HG03025 (cell line): ENCODE results near the gene CASZ1.

Experiments used
- ATAC-seq: cut with Tn5 transposase; IDR thresholded peaks from one replicate; pipeline ENCODE4 v1.9.1; 2021; ENCODE audit warnings: mild to moderate bottlenecking, moderate library complexity; ENCODE audit not compliant: unreplicated experiment, low FRiP score

The CASZ1 gene, protein sequence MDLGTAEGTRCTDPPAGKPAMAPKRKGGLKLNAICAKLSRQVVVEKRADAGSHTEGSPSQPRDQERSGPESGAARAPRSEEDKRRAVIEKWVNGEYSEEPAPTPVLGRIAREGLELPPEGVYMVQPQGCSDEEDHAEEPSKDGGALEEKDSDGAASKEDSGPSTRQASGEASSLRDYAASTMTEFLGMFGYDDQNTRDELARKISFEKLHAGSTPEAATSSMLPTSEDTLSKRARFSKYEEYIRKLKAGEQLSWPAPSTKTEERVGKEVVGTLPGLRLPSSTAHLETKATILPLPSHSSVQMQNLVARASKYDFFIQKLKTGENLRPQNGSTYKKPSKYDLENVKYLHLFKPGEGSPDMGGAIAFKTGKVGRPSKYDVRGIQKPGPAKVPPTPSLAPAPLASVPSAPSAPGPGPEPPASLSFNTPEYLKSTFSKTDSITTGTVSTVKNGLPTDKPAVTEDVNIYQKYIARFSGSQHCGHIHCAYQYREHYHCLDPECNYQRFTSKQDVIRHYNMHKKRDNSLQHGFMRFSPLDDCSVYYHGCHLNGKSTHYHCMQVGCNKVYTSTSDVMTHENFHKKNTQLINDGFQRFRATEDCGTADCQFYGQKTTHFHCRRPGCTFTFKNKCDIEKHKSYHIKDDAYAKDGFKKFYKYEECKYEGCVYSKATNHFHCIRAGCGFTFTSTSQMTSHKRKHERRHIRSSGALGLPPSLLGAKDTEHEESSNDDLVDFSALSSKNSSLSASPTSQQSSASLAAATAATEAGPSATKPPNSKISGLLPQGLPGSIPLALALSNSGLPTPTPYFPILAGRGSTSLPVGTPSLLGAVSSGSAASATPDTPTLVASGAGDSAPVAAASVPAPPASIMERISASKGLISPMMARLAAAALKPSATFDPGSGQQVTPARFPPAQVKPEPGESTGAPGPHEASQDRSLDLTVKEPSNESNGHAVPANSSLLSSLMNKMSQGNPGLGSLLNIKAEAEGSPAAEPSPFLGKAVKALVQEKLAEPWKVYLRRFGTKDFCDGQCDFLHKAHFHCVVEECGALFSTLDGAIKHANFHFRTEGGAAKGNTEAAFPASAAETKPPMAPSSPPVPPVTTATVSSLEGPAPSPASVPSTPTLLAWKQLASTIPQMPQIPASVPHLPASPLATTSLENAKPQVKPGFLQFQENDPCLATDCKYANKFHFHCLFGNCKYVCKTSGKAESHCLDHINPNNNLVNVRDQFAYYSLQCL (N-terminal part only)

DNA sequence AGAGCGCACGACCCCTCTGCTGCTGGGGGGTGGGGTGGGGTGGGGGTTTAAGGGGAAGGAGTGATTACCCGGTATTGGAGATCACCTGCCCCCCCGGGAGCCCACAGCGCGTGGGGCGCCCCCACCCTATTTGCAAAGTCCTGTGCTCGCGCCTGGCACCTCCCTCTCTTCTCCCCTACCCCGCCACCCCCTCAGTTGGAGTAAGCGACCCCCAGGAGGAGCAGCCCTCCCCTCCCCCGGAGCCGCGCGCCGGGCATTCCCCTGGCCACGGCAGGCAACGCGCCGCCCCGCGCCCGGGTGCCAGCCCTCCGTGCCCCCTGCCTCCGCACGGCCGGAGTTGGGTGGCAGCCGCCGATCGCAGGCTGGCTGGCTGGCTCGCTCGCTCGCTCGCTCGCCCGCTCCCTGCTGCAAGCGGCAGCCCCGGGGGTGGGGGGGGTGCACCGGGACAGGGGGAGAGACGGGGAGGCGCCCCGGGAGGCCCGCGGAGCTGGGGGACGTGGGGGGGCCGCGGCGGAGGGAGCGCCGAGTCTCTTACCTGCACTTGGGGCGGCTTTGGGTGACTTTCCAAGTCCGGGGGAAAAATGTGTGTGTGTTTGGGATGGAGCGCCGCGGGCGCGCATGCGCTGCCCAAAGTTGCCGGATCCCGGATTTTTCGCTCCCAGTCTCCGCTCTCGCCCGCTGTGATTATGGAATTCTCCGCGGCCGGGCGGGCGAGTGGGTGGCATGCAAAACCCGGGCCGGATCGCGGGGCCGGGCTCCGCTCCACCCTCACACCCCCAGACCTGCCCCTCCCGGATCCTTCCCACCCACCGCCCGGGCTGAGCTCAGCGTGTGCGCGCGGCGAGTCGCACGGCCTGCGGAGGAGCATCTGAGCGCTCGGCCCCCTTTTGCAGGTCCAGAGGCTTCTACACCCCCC, at the start of gene CASZ1:
CASZ1 (minus strand) TSS at position 618 of the 916 bp plus-strand sequence. CDS start 102,757 bp downstream, outside the sequence.
- ATAC-seq: no peak

DNA sequence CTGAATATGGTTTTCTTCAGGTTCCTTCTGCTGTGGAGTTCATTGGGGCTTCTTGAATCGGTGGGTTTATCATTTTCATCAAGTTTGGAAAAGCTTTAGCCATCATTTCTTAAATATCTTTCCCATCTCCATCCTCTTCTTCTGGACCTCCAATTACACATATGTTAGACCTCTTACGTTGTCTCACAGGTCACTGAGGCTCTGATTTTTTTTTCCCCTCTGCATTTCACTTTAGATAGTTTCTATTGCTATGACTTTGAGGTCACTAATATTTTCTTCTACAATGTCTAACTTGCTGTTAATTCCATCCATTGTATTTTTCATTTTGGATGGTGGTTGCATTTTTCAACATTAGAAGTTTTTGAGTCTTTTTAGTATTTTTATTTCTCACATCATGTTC, 47.3 kb upstream of the CASZ1 start:
- no peak for ATAC-seq

DNA sequence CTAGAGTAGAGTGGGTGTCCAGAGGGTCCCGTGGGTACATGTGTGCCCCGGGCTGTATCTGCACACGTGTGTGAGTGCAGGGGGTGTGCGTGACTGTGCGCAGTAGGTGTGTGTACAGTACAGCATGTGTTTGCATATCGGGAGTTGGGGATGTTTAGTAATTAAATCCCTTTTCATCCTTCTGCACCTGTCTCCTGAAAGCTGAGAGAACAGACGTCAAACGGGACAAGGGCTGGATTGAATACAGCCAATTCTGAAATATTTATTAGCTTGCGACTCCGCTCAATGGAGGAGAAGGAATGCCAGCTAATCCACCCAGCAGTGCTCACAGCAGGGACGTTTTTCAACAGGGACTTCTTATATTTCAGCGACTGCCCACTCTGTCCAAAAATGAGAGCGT, 44.7 kb upstream of the CASZ1 start:
- no peak for ATAC-seq

DNA sequence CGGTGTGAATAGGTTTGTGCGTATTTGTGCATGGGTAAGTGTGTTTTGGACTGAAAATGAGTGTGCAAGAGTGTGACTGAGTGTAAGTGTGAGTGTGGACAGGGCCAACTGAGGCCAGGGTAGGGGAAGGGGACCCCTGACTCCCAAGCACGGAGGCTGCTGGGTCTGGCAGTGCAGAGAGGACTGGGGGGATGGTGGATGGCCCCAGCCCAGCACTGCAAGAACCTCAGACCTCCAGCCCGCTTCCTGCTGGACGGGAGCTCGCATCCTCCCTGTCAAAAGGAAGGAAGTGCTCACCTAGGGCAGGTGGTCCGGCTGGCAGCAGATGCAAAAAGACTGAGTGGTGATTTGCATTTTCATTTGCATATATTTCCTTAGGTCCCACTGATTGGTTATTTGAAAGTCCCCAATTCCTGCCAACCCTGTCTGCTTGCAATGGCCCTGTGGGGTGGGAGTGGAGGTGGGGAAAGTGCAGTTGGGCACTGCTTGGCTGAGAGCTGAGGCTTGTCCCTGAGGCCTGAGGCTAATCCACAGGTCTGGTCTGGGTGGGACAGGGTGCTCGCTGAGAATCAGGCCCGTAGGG, 42.8 kb upstream of the CASZ1 start:
- ATAC-seq: no peak

DNA sequence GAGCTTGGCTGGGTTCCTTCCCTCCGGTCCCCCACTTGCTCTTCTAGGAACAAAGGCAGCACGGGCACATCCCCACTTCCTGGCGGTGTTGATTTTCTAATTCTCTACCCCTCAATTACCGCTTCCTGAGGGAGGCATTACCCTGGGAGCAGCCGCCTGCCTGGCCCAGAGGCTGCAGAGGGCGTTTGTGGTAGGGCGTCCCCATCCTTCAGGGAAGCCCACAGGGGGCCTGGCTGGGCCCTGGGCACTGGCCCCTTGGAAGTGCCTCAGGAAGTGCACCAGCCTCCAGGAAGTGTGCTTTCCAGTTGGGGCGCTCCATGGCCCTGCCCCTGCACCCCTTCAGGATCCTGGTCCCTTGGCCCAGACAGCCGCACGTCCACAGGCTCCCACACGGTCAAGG, 42.1 kb upstream of the CASZ1 start:
- no peak for ATAC-seq

DNA sequence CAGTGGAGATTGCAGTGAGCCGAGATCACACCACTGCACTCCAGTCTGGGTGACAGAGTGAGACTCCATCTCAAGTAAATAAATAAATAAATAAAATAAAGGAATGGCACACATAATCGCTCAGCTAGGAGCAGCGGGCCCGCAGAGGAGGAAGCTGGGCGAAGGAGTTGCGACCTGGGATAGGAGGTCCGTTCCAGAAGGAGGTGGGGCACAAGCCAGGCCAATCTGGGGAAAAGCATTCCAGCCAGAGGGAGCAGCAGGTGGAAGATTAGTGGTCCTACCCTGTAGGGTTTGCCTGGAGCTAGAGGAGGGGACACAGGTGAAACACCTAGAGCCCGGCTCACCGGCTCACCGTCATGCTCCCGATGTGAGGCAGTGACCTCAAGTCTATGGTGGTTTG, 40.3 kb upstream of the CASZ1 start:
- ATAC-seq: no peak

DNA sequence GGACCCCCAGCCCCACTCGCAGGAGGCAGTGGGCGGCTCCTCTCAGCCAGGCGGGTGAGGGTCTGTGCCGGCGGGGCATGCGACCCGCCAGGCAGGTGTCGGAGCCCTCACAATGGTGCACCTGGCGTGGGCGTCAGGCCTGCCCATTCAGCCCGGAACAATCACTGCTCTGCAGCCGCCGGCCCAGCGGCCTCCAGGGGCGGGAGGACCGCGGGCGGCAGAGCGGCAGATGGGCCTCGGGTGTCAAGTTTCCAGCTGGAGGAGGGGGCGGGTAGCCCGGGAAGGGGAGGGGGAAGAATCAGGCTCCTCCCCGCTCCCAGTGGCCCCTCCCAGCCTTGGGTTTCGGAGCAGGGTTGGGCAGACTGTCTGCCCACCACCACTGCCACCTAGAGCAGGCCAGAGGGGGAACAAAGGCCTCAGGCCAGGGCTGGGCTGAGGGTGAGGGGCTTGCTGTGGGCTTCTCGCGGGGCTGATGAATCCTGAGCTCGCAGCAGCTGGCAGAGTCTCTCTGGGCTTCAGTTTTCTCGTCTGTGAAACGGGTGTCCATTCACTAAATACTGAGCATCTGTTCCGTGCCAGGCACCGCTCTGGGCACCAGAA, 39.5 kb upstream of the CASZ1 start:
- ATAC-seq: no peak

DNA sequence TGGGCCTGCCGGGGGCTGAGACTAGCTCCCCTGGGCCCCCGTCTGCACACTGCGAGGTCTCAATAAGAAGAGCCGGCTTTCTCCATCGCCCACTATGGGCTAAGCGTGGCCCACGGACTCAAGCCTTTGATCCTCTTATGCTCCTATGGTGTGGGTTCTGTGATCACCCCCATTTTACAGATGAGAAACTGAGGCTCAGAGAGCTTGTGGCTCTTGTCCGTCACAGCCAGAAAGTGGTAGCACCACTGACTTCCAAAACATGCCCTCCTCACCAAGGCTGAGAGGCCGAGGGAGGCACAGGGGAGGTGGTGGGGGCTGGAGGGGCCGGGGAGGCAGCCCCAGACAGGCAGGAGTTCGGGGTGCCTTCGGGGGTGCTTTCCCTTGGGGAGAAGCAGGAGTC, 39.0 kb upstream of the CASZ1 start:
- ATAC-seq: no peak

DNA sequence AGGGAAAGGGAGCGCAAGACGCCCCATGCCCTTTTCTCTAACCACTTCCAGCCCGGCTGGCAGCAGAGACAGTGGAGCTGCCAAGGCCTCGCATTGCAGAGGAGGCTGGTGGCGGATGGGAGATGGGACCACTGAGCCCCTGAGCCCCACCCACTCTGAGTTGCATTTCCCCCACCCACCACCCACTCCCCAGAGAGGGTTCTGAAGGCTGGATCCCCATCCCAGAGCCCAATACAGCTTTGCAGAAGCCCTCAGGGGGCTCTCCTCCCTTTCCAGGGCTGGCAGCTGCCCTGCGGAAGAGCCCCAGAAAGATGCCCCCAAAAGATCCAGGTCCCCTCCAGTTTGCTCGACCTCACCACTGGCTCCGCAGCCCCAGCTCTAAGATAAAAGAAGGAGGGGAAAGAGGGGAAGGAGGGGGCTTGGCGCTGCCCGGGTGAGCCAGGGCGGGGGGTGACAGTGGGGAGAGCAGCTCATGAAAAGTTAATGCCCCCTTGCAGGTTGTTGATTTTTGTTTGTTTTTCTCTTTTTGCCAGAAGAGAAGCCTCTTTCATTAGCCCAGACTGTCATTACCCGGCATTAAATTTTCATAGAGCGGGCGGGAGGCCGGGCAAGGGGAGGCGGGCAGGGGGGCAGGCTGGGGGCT, 38.4 kb upstream of the CASZ1 start:
- no peak for ATAC-seq

DNA sequence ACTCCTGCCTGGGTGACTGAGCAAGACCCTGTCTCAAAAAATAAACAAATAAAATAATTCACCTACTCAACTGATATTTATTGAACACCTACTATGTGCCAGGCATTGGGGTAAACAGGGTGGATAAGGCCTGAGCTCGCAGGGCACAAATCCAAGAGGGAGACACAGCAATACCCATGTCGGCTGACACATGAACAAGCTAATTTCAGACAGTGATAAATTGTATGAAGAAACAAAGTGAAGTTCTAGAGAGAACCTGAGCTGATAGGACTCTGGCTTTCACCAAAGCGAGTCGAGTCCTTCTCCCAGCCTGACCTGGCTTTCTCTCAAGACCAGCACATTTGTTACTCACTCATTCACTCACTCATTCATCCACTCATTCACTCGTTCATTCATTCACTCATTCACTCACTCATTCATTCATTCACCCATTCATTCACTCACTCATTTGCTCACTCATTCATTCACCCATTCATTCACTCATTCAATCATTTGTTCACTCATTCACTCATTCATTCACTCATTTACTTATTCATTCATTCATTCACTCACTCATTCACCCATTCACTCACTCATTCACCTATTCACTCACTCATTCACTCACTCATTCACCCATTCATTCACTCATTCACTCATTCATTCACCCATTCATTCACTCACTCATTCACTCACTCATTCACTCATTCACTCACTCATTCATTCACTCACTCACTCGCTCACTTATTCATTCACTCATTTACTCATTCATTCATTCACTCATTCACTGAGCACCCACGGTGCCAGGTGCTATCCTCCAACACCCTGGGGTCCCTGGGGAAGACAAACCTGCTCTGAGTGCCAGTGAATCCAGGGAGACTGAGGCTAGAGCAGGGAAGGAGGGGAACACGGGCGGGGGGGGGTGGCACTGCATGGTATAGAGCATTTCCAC, 37.4 kb upstream of the CASZ1 start:
- no peak for ATAC-seq

DNA sequence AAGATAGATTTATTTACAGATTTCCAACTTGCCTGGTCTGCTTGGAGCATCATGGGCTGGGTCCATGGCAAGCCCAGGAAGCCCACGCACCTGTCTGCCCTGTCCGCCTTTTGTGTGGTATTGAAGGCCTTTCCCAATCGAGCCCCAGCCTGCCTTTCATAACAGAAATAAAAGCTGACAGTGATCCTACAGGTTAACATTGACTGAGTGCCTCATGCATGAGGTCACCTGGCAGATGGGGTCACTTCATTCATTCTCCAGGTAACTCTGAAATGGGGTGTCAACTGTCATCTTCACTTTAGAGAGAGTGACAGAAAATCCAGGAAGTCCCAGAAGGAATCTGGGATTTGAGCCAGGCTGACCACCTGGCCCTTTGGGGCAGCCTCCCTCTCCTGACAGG, 36.3 kb upstream of the CASZ1 start:
- ATAC-seq: no peak

DNA sequence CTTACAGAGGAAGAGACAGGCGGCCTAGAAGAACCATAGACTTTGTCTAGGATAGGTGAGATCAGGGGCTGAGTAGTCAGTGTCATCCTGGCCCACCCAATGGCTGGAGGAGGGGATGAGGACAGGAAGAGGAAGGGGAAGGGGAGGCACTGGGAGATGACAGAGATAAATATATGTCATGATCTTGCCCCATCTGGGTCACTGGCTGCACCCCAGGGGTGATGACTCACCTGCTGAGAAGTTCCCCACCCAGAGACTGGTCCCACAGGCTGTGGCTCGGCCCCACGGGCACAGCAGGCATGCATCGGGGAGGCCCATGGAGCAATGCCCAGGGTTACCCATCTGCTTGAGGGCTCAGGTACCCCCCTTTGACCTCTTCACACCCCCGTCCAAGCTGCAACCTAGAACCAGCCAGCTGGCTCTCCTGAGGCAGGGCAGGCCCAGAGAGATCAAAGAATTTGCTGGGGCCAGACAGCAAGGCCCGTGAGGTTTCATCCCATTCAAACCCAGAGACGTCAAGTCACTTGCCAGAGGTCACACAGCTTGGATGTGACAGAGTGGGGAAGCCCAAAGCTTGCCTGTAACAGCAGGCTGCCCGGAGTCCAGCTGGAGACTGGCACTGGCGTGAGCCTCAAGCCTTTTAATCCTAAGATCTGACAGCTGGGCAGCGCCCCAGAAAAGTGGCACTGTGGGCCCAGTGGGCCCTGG, 34.7 kb upstream of the CASZ1 start:
- ATAC-seq: no peak

DNA sequence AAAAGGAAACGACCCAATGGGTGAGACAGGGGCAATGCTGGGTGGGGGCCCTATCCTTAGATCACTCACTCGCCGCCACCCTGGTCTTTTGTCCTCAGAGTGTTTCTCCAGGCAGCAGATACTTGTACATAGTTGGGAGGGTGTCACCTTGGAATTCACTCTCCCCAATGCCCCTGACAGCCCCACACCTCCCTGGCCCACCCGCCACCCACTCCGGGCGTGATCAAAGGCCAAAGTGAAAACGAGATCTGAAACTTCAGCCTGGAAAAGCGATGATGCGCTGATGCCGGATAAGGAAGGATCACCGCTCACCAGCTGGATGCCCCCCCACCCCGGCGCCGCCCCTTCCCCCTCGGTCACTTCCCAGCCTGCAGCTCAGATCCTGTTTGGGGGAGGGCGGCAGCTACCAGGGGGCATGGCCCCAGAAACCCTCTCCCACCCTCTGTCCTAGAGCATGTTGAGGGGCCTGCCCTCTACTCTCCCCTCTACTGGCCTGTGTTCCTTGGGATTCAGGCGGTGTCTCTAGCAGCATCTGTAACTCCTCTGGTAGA, 33.6 kb upstream of the CASZ1 start:
- ATAC-seq: no peak

DNA sequence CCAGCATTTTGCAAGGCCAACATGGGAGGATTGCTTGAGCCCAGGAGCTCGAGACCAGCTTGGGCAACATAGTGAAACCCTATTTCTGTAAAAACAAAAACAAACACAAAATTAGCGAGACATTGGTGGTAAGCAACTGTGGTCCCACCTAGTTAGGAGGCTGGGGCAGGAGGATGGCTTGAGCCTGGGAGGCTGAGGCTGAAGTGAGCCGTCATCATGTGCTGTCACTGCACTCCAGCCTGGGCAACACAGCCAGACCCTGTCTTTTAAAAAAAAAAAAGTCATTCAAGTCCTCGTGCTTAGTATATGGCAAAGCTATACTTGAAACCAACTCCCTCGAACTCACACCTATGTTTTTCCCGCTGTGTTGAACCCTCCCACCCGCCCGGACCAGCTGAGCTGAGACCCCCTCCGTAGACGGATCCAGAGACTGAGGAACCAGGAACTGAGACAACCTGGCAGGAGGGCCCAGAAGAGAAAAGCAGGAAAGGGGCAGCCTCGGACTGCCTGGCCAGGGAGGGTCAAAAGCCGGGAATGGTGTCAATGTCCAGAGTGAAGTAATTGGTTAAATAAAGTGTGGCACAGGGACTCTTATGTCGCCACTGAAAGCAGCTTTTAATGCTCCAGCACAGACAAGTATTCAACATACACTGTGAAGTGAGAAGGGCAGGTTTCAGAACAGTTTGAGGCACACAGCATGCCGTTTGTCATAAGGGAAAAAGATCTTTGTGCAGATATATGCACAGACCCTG, 32.8 kb upstream of the CASZ1 start:
- no peak for ATAC-seq

DNA sequence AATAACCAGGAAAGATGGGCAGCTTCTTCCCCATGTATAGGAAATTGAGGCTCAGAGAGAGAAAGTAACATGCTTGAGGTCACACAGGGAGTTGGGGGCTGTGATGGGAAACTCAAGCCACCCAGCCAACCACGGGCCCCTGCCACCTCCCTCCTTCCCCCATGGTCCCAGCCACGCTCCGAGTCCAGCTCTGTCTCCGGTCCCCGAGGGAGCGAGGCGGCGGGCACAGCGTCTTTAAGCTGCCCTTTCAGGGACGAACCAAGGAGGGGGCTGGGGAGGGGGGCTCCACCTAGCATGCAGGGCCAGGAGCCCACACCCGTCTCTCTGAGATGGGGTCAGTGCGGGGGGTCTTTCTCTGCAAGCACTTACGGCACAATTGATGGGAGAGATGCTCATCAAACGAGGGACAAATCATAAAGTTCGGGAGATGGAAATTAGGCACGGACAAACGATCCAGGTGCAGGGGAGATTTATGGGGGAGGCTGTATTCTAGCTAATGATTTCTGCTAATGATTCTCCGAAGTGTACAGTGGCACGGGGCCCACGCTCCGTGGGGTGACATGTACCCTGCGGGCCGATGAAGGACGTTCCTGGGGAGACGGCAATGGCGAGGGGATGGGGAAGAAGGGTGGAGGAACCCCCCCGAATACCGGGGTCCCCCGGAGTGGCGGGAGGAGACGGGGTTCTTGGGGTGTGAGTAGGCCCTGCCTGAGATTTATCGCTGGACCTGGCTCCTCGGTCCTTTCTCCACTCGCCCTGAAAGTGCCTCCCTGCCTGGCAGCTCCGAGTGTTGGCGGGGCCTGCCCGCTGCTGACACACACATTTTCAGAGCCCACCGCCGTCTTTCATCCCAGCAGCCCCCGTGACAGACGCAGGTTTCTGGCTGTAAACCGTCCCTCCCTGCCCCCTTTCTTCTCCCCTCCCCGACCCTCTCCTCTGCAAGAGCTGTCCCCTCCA, 31.2 kb upstream of the CASZ1 start:
- no peak for ATAC-seq
